Heart left ventricle (tissue), 16 donors: ENCODE measurements around the gene ACSS3. TPM values are rescaled to one million over a fixed set of nuclear protein-coding genes. Genes with fewer than 3 reads are reported as not detected.
A peak's percentile ranks its signal among the peaks of the same experiment; 100 is the strongest.

Experiments
- ATAC-seq, 4 donors: fragments of 200-7000 bp; cut with Tn5 transposase; one replicate each; pipeline ENCODE4 v1.9.1; 2020 to 2022; ENCODE audit warnings: moderate library complexity in 4 of 4, mild to moderate bottlenecking in 3 of 4, moderate number of reproducible peaks in 1 of 4
- DNase-seq, 5 donors: peaks; one replicate each; pipeline ENCODE4 v3.0.0-alpha.2; 2020
- H3K27ac ChIP-seq, 12 donors: fragments of 200-600 bp; sonication (generic) in 4 of 12; one replicate each; pipeline versions ENCODE4 v1.5.0 to v1.8.0; 2016 to 2022; ENCODE audit warnings: mild to moderate bottlenecking in 2 of 12
- H3K27me3 ChIP-seq, 9 donors: fragments of 200-600 bp; sonication (generic) in 2 of 9; one replicate each; pipeline versions ENCODE4 v1.5.1 to v1.8.0; 2016 to 2022; ENCODE audit warnings: mild to moderate bottlenecking in 3 of 9
- H3K36me3 ChIP-seq, 9 donors: fragments of 200-600 bp; sonication (generic) in 2 of 9; one replicate each; pipeline versions ENCODE4 v1.5.0 to v1.8.0; 2018 to 2022; ENCODE audit warnings: mild to moderate bottlenecking in 2 of 9
- H3K4me1 ChIP-seq, 12 donors: fragments of 200-600 bp; sonication (generic) in 4 of 12; one replicate each; pipeline versions ENCODE4 v1.5.0 to v1.8.0; 2016 to 2022; ENCODE audit warnings: mild to moderate bottlenecking in 3 of 12
- H3K4me3 ChIP-seq, 12 donors: fragments of 200-600 bp; sonication (generic) in 4 of 12; one replicate each; pipeline versions ENCODE4 v1.5.0 to v1.8.0; 2017 to 2022; ENCODE audit warnings: mild to moderate bottlenecking in 9 of 12, moderate library complexity in 4 of 12
- H3K9me3 ChIP-seq, 12 donors: fragments of 200-600 bp; sonication (generic) in 4 of 12; one replicate each; pipeline versions ENCODE4 v1.5.0 to v1.8.0; 2016 to 2022; ENCODE audit warnings: mild to moderate bottlenecking in 1 of 12
- CTCF ChIP-seq, 12 donors: fragments of 200-600 bp; sonication (generic) in 4 of 12; IDR thresholded peaks; one replicate each; pipeline versions ENCODE4 v1.5.0 to v1.8.0; 2018 to 2022; ENCODE audit warnings: antibody characterized with exemption in 12 of 12, mild to moderate bottlenecking in 5 of 12
- POLR2A ChIP-seq, 2 donors: fragments of 450-650 bp; IDR thresholded peaks; one replicate each; pipeline ENCODE4 v1.6.1; 2017; ENCODE audit warnings: antibody characterized with exemption in 2 of 2, mild to moderate bottlenecking in 2 of 2, moderate library complexity in 2 of 2
- WGBS, 4 donors: extraction: QIAGEN DNeasy Blood & Tissue Kit in 2 of 4; methylation state at CpG; one replicate each; pipeline versions ENCODE4 v1.1.5 to v1.1.7; 2013 to 2018; 5-methylcytosine and 5-hydroxymethylcytosine counted together
- intact Hi-C, 10 donors: fragments of 100-400 bp; cut with DNase I; formaldehyde crosslinking; loops; one replicate each; pipeline versions ENCODE4 v1.11.1 to v1.14.2; 2022
- polyA plus RNA-seq, 2 donors: library from polyadenylated mRNA; stranded (reverse); fragments of 200-250 nt; gene quantifications; one replicate each; pipeline ENCODE4 v1.2.3, GENCODE V29; 2013
- total RNA-seq, 9 donors: library from RNA; depleted of rRNA in 2 of 9; stranded (reverse); fragments of >200 nt in 2 of 9; fragmentation: NEBNext Ultra II Directional in 3 of 9; extraction: Animal tissue kit (Norgen Biotek cat#: 25700) in 3 of 9; gene quantifications; one replicate each; pipeline versions ENCODE4 v1.1.0 to v1.2.4, GENCODE V29; 2016 to 2023
- donor health status: ischemic (EF 13 %, LVEDD 7.1; RV severe dilation, severe dysfunction).
- donor health status: healthy with polysubstance abuse.
- donor health status: DM: no; HTN: yes; CAD: no.
- donor health status: DM: no; HTN: no; CAD: no.
- donor health status: ischemic (EF 25% LVEDD 6.9; RV normal size, moderate dysfunction).
- donor health status: ischemic (EF 25% LVEDD 5.7; RV mildly dilated, moderate dysfunction).
- donor health status: healthy.
- donor health status: DM: yes; HTN: yes; CAD: no.
- donor health status: ischemic (EF 35%, LVEDD 5.7; RV mildly dilated, moderate dysfunction).
- donor health status: nonischemic (EF 11% LVEDD 7.7; RV severe dilation, severe dysfunction).
- donor health status: DM: yes; HTN: yes; CAD: no.
- donor health status: PGD.
- donor health status: ischemic (EF 29% LVEDD 5.4; RV normal size, mild dysfunction).
- donor health status: nonischemic (EF 23%, LVEDD 6.1; RV moderate dilation, normal function).

Gene ACSS3
- total and polyA plus RNA-seq, 11 donors: 8.6 to 36.0 (median 27.5) TPM

- 82 to 88% (median 84%) methylated on average over 3 of the region's 3 CpGs for WGBS, 4 donors
These were observed 175.5 kb downstream of the ACSS3 start for GRCh38 chr12:81253360-81253759.

GRCh38 chr12:81255456-81255855 is 177.6 kb downstream of the ACSS3 start:
- DNase-seq: no peak
- WGBS, 4 donors: 84 to 90% (median 87%) methylated on average over 7 of the region's 7 CpGs
- Histone ChIP-seq H3K9me3 (no peaks in the 10 kb centered on the region), H3K27me3 (no peaks in the 10 kb centered on the region), H3K4me1 (no peaks in the 10 kb centered on the region), H3K27ac (no peak overlapping the region), H3K36me3 (peaks cover 0 to 43% (median 0%) of the 10 kb centered on the region in 9 donors), H3K4me3 (no peak overlapping the region)
- intact Hi-C loops: no loop called here
- ATAC-seq: no peak
- TF ChIP-seq CTCF (IDR thresholded peaks at IDR 0.05) (no peak), POLR2A (IDR thresholded peaks at IDR 0.05) (no peak)

More at GRCh38 chr12:81253360-81253759, 175.5 kb downstream of the ACSS3 start:
- ATAC-seq: no peak
- Histone ChIP-seq H3K36me3 (peaks cover 0 to 43% (median 0%) of the 10 kb centered on the region in 9 donors), H3K27ac (no peak overlapping the region), H3K4me1 (no peaks in the 10 kb centered on the region), H3K9me3 (no peaks in the 10 kb centered on the region), H3K27me3 (no peaks in the 10 kb centered on the region), H3K4me3 (no peak overlapping the region)
- no peak for TF ChIP-seq CTCF (IDR thresholded peaks at IDR 0.05)
- TF ChIP-seq POLR2A (IDR thresholded peaks at IDR 0.05): no peak
- DNase-seq: no peak
- intact Hi-C loops: no loop called here

GRCh38 chr12:81255947-81256346 is 178.1 kb downstream of the ACSS3 start:
- 89 to 94% (median 91%) methylated on average over 2 of the region's 2 CpGs for WGBS, 4 donors
- ATAC-seq: no peak
- intact Hi-C loops: no loop called here

GRCh38 chr12:81257947-81258551 is 180.2 kb downstream of the ACSS3 start:
- intact Hi-C loops: no loop called here
- WGBS, 4 donors: 59 to 67% (median 62%) methylated on average over 4 of the region's 4 CpGs
- ATAC-seq: no peak
- Histone ChIP-seq H3K4me1 (no peaks in the 10 kb centered on the region), H3K4me3 (no peak overlapping the region), H3K9me3 (no peaks in the 10 kb centered on the region), H3K36me3 (peaks cover 0 to 40% (median 0%) of the 10 kb centered on the region in 9 donors), H3K27me3 (no peaks in the 10 kb centered on the region), H3K27ac (no peak overlapping the region)
- TF ChIP-seq POLR2A (IDR thresholded peaks at IDR 0.05) (no peak), CTCF (IDR thresholded peaks at IDR 0.05) (peak in 9 of 12 donors; percentile 10 to 58 (median 39))
- DNase-seq: no peak

More at GRCh38 chr12:81255947-81256346, 178.1 kb downstream of the ACSS3 start:
- no peak for DNase-seq
- no peaks in the 10 kb centered on the region for H3K27me3 ChIP-seq
- H3K4me3 ChIP-seq: no peak overlapping the region
- no peaks in the 10 kb centered on the region for H3K9me3 ChIP-seq
- H3K27ac ChIP-seq: no peak overlapping the region
- H3K4me1 ChIP-seq: no peaks in the 10 kb centered on the region
- TF ChIP-seq POLR2A (IDR thresholded peaks at IDR 0.05) (no peak), CTCF (IDR thresholded peaks at IDR 0.05) (no peak)
- peaks cover 0 to 45% (median 0%) of the 10 kb centered on the region in 9 donors for H3K36me3 ChIP-seq
